ENCODE data around the gene CLDN4.

GRCh38 chr7:73871163-73872011 lies 40.6 kb downstream of the CLDN4 start:
- TF ChIP-seq SP1 (IDR thresholded peaks at IDR 0.05) (no peak), FOXM1 (IDR thresholded peaks at IDR 0.05; ENCODE audit: borderline replicate concordance) (no peak), FOXK2 (IDR thresholded peaks at IDR 0.05) (no peak), SUZ12 (IDR thresholded peaks at IDR 0.05) (no peak), BHLHE40 (IDR thresholded peaks at IDR 0.05; ENCODE audit: borderline replicate concordance) (no peak), ELF4 (IDR thresholded peaks at IDR 0.05) (no peak), TARDBP (IDR thresholded peaks at IDR 0.05) (no peak), HDGF (IDR thresholded peaks at IDR 0.05; ENCODE audit: borderline replicate concordance) (no peak), PKNOX1 (IDR thresholded peaks at IDR 0.05) (no peak), ARNT (IDR thresholded peaks at IDR 0.05) (no peak)
